Stimulated activated CD8-positive, alpha-beta memory T cell treated with anti-CD3 and anti-CD28 coated beads, Interleukin-4, amount 100 ng/mL, for 4 hours (primary cell): Measurements from ENCODE around the gene EXOC6.
"Not testable (repeated sequence)": the region's sequence is repeated elsewhere in the genome, so short reads cannot be mapped to it uniquely, and the experiment has no call there.

Source experiments
- DNase-seq, 2 donors: peaks; one replicate each; pipeline ENCODE4 v3.0.0-alpha.2; 2020; ENCODE audit warnings: low read depth in 2 of 2, low spot score in 1 of 2

The EXOC6 gene

DNA sequence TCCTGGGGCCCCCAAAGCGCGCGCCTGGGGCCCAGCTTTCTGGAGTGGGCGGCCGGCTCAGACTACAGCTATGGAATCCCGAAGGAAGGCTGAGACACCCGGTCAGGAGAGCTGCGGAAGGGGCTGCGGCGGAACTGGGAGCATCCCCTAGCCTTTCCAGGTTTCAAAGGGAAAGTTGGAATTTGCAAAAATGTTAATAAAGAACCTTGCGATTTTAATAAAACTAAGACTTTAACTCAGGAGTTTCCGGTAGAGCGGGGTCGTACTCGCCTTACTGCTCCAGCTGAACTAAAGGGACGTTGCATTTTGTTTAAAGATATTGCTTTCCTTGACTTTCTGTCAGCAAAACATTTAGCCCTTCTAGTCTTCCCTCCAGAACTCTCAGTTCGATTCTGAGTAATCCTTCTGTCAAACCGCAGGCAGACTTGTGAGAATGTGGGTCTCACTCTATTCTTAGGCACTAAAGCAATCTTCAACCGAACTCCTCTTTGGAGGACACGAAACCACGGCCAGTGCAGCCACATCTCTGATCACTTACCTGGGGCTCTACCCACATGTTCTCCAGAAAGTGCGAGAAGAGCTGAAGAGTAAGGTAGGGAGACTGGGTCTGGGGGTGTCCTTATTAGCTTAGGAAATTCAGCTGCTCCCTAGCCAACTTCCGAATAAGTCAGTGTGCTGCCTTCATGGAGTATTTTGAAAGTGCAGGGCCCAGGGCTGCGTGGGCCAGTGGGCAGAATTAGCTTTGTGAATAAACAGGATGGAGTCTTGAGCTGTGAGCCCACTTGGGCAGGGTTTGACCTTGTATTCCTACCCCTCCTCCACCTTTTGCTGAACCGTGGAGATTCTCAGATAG lies 227.3 kb downstream of the EXOC6 start:
- no peak for DNase-seq

DNA sequence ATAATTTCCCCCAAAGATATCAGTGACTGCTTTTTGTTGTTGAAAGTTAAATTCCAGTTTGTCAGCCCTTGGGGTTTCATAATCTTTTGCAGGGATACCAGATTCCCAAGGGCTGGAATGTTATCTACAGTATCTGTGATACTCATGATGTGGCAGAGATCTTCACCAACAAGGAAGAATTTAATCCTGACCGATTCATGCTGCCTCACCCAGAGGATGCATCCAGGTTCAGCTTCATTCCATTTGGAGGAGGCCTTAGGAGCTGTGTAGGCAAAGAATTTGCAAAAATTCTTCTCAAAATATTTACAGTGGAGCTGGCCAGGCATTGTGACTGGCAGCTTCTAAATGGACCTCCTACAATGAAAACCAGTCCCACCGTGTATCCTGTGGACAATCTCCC lies 228.6 kb downstream of the EXOC6 start:
- DNase-seq, result no peak

DNA sequence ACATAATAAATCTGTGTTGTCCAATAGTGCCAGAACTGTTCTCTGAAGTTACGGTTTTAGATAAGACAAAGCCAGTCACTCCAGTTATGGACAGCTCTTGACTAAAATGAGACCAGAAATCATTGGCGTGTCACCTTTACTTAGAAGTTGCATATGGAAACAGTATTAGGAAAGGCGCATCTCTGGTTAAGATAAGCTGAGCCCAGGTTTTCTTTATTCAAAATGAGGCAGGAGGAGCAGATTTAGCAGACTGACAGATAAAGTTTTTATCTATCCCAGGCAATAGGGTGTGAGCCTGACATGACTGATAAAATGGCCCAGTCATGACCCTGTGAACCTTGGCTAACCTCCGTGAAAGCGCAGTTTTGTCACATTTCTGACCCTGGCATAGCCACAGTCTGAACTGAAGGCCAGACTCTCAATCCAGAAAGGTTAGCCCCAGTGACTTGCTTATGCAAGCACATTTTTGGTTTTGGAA lies 229.6 kb downstream of the EXOC6 start:
- DNase-seq, result no peak

DNA sequence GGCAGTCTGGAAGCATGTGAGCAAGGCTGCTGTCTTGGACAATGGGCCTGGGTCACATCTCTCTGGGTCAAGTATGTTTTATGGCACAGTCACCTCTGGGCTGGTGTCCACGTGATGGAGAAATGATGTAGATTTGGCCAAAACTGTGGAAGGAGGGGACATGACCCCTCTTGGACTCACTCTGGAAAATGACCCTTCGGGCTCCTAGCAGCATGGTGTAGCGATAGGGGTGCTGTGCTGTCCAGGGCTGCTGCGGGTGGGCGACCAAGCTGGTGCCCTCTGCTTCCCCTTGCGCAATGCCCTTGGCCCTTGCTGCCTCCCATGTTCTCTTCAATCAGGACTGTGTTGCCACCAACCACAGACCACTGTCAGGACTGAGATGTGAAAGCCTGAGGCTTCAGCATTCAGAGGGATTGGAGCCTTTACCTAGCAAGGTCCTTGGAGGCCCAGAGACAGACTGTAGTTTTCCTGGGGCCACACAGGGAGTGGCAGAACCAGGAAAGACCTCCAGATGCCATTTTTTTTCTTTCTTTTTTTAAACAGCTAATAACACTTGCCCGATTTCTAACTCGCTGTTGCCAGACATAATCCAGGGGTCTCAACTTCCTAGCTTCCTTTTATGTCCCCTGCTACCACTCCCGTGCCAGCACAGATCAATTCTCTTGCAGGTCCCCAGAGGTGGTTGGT lies 231.5 kb downstream of the EXOC6 start:
- DNase-seq, result no peak

DNA sequence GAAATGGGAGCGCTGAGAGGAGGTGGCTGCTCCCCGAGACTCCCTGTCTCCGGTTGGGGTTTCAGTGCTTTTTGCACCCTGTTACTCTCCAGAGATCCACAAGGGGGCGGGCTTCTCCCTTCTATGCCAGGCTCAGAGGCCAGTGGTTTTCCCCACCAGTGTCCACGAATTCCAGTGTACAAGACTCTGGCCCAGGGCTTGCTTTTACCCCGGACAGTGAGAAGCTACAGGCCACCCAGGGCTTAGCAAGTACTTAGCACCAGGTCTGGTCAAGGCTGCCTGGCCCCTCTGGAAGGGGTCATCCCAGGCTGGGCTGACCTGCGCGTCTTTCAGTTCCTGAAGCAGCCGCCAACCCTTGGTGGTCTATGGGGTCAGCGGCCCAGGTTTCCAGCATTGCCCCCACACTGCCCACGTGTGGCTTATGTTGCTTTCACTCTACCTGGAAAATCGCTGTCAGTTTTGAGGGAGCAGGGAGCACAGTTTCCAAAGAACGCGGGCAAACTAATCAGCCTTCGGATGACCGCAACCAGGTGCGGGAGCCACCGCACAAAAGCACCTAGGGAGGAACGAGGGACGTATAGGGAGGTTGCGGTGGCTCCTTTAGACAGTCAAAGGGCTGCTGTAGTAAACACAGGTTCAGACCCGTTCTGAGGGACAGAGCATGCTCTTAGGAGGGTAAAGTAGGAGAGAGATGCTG lies 232.2 kb downstream of the EXOC6 start:
- DNase-seq, result peak; percentile 6 to 7

DNA sequence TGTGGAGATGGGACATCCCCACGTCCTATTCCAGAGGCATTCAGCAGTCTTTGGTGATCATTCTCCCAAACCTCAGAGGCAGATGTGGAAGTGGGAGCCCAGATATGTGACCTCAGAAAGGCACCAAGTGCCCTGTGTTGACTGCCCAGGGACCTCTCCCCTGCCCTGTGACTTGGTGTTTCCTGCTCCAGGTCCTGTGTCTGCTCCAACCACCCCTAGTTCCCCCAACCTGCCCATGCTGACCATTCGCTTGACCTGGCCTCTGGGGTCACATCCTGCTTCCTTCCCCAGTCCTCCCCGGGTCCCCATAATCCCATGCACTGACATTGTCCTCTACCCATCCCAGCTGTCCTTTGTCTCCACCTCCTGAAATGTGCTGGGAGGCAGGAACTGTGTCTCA lies 233.0 kb downstream of the EXOC6 start:
- DNase-seq, result no peak

DNA sequence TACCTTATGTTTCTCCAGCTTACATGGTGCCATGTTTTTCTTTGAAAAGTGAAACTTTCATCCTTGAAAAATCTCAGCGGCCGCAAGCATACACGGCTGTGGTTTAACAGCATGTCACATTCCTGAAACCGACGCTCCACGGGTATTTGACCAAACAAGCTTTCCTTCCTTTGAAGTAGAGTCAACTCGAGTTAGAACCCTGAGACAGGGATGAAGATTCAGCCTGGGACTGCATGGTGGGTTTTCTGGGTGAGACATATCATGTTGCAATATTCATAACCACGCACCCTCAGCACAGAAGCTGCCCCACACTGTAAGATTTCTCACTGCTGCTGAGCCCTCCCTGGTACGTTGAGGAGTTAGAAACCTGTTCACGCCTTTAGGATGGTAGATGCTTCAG lies 233.5 kb downstream of the EXOC6 start:
- DNase-seq, result no peak

DNA sequence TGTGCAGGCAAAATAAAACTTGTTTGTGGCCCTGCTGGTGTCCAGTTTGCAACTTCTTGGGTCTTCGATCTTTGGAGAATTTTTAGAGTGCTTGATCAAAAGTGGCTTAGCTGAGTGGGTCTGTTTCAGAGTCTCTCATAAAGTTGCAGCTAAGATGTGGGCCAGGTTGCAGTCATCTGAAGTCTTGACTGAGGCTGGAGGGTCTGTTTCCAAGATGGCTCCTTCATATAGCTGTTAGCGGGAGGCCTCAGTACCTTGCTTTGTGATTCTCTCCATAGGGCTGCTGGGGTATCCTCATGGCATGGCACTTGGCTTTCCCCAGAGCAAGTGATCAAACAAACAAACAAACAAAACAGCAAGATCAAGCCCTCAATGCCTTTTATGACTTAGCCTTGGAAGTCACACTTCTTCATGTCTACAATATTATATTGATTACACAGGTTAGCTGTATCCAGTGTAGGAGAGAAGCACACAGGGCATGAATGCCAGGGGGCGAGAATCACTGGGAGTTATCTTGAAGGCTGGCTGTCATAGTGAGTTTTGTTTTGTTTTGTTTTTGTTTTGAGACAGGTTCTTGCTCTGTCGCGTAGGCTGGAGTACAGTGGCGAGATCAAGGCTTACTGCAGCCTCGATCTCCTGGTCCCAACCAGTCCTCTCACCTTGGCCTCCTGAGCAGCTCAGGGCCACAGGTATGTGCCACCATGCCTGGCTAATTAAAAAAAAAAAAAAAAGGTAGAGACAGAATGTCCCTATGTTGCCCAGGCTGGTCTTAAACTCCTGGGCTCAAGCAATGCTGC lies 235.6 kb downstream of the EXOC6 start:
- no peak for DNase-seq

DNA sequence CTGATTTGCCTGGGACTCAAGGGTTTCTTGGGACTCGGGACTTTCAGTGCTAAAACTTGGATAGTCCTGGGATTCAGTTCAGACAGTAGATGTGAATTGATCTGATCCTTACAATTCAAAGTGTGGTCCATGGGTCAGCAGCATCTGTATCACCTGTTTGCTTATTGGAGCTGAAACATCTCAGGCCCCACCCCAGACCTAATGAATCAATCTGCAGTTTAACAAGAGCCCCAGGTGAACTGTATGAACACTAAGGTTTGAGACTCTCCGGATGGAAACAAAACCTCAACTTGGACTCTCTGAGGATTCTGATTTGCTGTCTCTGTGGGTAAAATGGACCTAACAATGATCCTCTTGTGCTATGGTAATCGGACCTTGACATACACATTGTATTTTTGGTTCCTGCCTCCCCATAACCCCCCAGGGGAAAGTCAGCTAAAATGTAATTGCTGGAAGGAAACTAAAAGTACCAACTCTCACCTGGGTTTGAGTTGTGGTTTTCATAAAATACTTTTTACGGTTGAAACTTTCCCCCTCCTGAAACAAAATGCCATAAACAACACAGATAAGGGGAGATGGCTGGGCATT lies 237.0 kb downstream of the EXOC6 start:
- DNase-seq, result no peak

DNA sequence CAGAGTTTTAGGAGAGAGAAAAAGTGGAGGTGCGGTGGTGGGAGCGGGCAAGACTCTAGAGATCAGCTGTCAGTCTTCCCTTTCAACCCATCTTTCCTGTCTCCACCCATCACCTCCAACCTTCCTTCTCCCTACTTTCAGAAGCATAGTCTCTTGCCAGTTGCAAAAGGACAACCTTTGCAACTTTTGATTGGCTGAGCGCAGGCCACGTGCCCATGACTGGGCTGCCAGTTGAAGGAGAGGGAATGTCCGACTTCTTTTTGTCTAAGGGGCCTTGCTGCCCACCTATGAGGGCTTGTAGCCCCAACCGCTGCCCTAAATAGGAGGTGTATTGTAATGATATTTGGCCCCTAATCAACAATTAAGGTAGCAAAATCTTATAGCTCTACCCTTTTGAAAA lies 238.0 kb downstream of the EXOC6 start:
- no peak for DNase-seq

DNA sequence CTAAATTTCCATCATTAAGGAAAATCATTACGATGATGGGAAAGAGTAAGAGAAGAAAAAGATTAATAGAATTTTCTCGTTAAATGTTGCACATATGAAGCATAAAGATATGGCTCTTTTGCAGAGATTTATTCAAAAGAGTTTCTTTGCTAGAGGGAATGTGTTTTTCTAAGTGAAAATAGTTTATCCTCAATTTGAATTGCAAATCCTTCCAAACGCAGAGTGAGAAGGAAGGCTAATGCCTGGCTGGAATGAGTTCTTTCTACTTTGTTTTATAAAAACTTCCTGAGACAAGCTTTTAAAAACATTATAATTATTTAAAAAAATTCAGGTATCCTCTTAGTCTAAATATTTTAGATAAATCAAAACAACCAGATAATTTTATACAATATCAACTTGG lies 239.5 kb downstream of the EXOC6 start:
- no peak for DNase-seq

DNA sequence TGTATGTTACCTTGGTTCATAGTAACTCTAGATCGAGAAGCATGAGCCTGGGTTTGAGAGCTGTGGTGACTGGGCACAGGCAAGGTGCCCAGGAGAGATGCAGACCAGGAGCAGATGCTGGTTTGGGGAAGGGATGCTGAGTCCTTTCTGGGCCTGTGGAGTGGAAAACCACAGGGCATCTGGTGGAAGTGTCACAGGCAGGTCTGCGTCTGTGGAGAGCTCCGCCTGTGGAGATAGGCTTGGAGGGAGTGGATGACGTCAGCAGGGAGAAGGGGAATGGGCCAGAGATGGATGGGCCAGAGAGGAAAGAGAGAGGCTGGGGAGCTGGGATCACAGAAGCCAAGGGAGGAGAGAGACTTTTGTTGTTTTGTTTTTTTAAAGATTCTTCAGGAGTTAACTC lies 240.1 kb downstream of the EXOC6 start:
- DNase-seq, result no peak

DNA sequence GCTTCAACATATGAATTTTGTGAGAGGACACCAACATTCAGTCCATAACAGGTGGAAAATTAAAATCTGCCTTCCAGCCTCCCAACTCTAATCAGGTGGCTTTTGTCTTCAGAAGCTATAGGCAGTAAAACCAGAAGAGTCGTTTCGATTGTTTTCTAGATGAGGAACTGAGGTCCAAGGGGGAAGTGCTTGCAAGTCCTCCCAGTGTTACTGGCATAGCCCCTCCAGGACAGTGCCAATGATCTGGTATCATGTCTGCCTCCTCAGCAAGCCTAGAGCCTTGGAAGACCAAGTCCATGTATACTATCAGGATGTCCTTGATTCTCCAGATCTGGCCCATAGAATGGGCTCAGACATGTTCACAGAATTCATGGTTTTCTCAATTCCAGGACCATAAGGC lies 242.3 kb downstream of the EXOC6 start:
- DNase-seq, result no peak

DNA sequence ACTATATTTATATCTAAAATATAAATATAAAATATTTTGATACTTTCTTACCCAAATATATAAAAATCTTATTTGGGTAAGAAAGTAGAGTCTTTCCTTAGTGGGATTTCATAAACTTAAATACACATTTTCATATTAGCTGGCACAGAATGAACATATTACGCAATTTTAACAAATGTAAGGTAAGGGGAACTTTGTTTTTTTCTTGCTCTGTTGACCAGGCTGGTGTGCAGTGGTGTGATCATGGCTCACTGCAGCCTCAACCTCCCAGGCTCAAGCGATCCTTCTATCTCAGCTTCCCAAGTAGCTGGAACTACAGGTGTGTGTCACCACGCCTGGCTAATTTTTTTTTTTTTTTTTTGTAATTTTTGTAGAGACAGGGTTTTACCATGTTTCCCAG lies 243.6 kb downstream of the EXOC6 start:
- no peak for DNase-seq

DNA sequence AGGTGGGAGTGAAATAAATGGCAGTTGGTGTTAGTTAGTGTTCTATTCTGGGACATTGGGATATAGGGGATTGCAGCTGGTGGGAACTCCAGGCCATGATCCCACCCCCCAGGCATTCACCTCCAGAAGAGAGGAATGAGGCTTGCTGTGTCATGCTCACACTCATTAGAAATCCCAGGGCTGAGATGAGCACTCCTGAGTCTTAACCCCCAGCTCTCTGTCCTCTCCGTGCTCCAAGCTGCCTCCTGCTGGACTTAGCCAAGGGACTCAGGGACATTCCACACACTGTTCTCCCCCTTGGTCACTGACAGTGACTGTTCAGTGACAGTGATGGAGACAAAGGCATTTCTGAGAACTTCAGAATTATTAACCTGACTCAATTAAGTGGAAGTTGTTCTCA lies 246.9 kb downstream of the EXOC6 start:
- no peak for DNase-seq

DNA sequence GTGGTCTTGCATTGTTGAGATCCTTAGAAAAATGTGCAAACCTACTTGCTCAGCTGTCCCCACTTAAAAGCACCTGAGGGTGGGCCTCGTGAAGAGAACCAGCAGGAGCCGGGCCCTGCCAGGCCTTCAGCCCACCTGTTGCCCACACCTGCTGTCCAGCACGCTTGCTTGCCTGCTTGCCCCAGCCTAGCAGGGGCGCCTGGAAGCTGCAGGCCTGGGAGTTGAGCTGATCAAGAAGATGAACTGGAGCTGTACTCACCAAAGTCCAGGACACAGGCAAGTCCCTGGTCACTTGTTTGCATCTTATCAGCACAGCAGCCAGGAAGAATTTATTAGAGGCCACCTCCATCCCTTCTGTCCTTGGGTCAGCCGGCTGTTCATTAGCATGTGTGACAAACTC lies 248.6 kb downstream of the EXOC6 start:
- no peak for DNase-seq

DNA sequence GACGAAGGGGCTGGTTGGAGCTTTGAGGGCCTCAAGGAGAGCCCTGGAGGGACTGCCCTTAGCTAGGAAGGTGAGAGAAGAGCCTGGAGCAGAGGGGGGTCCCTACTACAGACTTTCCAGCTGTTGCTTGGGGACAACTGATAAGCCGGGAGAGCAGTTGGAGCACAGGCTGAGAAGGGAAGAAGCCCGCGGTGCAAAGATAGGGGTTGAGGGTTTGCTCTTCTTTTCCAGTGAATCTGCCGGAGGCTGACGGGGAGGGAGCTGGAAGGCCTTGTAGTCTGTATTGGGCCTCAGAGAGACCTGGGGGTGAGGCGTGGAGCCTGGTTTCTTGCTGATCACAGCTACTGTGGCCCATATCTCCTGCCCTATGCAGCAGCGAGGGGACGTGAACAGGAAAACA lies 249.1 kb downstream of the EXOC6 start:
- DNase-seq, result no peak

DNA sequence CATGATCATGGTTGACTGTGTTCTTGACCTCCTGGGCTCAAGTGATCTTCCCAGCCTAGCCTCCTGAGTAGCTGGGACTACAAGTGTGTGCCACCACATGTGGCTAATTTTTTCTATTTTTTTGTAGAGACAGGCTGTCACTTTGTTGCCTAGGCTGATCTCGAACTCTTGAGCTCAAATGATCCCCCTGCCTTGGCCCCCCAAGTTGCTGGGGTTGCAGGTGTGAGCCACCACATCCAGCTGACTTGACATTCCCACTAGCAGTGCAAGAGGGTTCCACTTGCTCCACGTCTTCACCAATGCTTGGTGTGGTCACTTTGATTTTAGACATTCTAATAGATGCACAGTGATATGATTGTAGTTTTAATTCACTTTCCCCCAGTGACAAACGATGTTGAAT lies 250.5 kb downstream of the EXOC6 start:
- no peak for DNase-seq

DNA sequence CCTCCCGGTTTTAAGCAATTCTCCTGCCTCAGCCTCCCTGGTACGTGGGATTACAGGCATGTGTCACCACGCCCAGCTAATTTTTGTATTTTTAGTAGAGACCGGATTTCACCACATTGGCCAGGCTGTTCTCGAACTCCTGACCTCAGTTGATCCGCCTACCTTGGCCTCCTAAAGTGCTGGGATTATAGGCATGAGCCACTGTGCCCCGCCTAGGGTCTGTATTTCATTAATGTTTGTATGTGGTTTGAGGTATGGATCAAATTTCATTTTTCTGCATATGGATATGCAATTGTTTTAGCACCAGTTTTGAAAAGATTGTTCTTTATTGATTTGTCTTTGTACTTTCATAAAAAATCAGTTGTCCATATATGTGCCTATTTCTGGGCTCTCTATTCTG lies 251.3 kb downstream of the EXOC6 start:
- no peak for DNase-seq

DNA sequence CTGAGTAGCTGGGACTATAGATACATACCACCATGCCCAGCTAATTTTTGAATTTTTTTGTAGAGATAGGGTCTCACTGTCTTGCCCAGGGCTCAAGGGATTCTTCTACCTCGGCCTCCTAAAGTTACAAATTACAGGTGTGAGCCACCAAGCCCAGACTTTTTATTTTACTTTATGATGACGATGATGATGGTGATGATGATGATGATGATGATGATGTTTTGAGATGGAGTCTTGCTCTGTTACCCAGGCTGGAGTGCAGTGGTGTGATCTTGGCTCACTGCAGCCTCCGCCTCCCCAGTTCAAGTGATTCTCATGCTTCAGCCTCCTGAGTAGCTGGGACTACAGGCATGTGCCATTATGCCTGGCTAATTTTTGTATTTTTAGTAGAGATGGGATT lies 252.8 kb downstream of the EXOC6 start:
- DNase-seq, result not testable (repeated sequence)

DNA sequence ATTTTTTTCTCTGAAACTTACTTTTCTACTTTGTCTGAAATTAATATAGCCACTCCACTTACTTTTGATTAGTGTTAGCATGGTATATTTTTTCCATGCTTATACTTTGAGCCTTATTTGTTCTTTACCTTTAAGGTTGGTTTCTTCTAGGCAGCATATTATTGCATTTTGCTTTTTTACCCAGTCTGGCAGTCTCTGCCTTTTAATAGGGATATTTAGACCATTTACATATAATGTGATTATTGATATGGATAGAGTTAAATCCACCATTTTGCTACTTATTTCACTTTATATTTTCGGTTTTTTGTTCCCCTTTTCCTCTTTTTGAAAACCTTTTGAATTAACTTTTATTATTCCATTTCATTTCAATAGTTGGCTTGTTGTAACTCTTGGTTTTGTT lies 255.6 kb downstream of the EXOC6 start:
- no peak for DNase-seq
